ENCODE results near the gene ROBO2.

DNA sequence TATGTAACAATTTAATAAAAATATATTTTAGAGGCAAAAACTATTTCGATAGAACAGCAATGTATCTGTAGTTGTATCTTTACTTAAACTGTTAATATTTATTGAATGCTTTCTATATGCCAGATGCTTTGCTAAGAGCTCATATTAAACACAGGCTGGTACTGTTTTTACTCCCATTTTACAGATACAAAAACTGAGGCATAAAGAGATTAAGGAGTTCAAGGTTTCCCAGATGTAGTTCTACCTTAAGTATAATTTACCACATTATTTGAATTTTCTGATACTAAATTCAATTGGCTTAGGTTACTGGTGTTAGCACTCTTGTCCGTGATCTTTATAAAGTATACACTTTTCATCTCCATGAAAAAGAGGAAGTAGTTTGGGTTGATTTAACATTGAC lies 149.8 kb downstream of the ROBO2 start:
- TF ChIP-seq, protein P1, sequence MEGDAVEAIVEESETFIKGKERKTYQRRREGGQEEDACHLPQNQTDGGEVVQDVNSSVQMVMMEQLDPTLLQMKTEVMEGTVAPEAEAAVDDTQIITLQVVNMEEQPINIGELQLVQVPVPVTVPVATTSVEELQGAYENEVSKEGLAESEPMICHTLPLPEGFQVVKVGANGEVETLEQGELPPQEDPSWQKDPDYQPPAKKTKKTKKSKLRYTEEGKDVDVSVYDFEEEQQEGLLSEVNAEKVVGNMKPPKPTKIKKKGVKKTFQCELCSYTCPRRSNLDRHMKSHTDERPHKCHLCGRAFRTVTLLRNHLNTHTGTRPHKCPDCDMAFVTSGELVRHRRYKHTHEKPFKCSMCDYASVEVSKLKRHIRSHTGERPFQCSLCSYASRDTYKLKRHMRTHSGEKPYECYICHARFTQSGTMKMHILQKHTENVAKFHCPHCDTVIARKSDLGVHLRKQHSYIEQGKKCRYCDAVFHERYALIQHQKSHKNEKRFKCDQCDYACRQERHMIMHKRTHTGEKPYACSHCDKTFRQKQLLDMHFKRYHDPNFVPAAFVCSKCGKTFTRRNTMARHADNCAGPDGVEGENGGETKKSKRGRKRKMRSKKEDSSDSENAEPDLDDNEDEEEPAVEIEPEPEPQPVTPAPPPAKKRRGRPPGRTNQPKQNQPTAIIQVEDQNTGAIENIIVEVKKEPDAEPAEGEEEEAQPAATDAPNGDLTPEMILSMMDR (tag by site-specific recombination; IDR thresholded peaks at IDR 0.05): no peak
- TF ChIP-seq ZNF274 (IDR thresholded peaks at IDR 0.05; ENCODE audit: low read length): no peak
- TF ChIP-seq ZNF274 (tag by site-specific recombination; IDR thresholded peaks at IDR 0.05; ENCODE audit: borderline replicate concordance): no peak
- TF ChIP-seq, protein P2, sequence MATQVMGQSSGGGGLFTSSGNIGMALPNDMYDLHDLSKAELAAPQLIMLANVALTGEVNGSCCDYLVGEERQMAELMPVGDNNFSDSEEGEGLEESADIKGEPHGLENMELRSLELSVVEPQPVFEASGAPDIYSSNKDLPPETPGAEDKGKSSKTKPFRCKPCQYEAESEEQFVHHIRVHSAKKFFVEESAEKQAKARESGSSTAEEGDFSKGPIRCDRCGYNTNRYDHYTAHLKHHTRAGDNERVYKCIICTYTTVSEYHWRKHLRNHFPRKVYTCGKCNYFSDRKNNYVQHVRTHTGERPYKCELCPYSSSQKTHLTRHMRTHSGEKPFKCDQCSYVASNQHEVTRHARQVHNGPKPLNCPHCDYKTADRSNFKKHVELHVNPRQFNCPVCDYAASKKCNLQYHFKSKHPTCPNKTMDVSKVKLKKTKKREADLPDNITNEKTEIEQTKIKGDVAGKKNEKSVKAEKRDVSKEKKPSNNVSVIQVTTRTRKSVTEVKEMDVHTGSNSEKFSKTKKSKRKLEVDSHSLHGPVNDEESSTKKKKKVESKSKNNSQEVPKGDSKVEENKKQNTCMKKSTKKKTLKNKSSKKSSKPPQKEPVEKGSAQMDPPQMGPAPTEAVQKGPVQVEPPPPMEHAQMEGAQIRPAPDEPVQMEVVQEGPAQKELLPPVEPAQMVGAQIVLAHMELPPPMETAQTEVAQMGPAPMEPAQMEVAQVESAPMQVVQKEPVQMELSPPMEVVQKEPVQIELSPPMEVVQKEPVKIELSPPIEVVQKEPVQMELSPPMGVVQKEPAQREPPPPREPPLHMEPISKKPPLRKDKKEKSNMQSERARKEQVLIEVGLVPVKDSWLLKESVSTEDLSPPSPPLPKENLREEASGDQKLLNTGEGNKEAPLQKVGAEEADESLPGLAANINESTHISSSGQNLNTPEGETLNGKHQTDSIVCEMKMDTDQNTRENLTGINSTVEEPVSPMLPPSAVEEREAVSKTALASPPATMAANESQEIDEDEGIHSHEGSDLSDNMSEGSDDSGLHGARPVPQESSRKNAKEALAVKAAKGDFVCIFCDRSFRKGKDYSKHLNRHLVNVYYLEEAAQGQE (tag by site-specific recombination; IDR thresholded peaks at IDR 0.05): no peak
- no peak for TF ChIP-seq ZNF629 (tag by site-specific recombination; IDR thresholded peaks at IDR 0.05)
- no peak for TF ChIP-seq BCL11A (tag by site-specific recombination; IDR thresholded peaks at IDR 0.05; ENCODE audit: low read depth)
- TF ChIP-seq, protein P3, sequence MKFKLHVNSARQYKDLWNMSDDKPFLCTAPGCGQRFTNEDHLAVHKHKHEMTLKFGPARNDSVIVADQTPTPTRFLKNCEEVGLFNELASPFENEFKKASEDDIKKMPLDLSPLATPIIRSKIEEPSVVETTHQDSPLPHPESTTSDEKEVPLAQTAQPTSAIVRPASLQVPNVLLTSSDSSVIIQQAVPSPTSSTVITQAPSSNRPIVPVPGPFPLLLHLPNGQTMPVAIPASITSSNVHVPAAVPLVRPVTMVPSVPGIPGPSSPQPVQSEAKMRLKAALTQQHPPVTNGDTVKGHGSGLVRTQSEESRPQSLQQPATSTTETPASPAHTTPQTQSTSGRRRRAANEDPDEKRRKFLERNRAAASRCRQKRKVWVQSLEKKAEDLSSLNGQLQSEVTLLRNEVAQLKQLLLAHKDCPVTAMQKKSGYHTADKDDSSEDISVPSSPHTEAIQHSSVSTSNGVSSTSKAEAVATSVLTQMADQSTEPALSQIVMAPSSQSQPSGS (tag by site-specific recombination; IDR thresholded peaks at IDR 0.05; ENCODE audit: low read depth): no peak
- no peak for TF ChIP-seq ZNF785 (tag by site-specific recombination; IDR thresholded peaks at IDR 0.05)

Data from HEK293 (cell line).